GM18526 (cell line): Measurements from ENCODE around the gene UGDH.

Source experiments
- POLR2A ChIP-seq: IDR thresholded peaks from 3 replicates; pipeline ENCODE4 v1.6.1; 2011; ENCODE audit not compliant: insufficient read length; ENCODE audit errors: extremely low read depth

The UGDH gene

GRCh38 chr4:39541987-39542610 is 14.9 kb upstream of the UGDH start:
- no peak for TF ChIP-seq POLR2A

GRCh38 chr4:39539089-39539611 is 11.9 kb upstream of the UGDH start:
- TF ChIP-seq POLR2A, result no peak

- no peak for TF ChIP-seq POLR2A
These were observed 6.3 kb upstream of the UGDH start for GRCh38 chr4:39533541-39533940.

- TF ChIP-seq POLR2A, result no peak
These were observed 3.4 kb upstream of the UGDH start for GRCh38 chr4:39530682-39531081.

GRCh38 chr4:39529534-39529933 is 2.3 kb upstream of the UGDH start:
- TF ChIP-seq POLR2A, result no peak

- TF ChIP-seq POLR2A, result no peak
These were observed 824 bp upstream of the UGDH start for GRCh38 chr4:39528061-39528465.

GRCh38 chr4:39526765-39527295 is 409 bp downstream of the UGDH start:
- no peak for TF ChIP-seq POLR2A

- TF ChIP-seq POLR2A, result no peak
These were observed 1.2 kb downstream of the UGDH start for GRCh38 chr4:39525822-39526690.

GRCh38 chr4:39524161-39524957 is 2.9 kb downstream of the UGDH start:
- TF ChIP-seq POLR2A, result no peak

GRCh38 chr4:39522068-39522467 is 5.2 kb downstream of the UGDH start:
- TF ChIP-seq POLR2A, result no peak

- no peak for TF ChIP-seq POLR2A
These were observed 5.9 kb downstream of the UGDH start for GRCh38 chr4:39521253-39521919.

- no peak for TF ChIP-seq POLR2A
These were observed 8.8 kb downstream of the UGDH start for GRCh38 chr4:39518484-39518883.

GRCh38 chr4:39516407-39516966 is 10.8 kb downstream of the UGDH start:
- no peak for TF ChIP-seq POLR2A

GRCh38 chr4:39514888-39515401 is 12.3 kb downstream of the UGDH start:
- TF ChIP-seq POLR2A, result no peak
